HepG2 (cell line): ENCODE measurements around the gene PRR20G. TPM values are rescaled to one million over a fixed set of nuclear protein-coding genes. Genes with fewer than 3 reads are reported as not detected.

Experiments
- ATAC-seq: fragments of 200-7000 bp; cut with Tn5 transposase; 3 replicates; pipeline ENCODE4 v1.9.1; 2020; ENCODE audit warnings: mild to moderate bottlenecking, moderate library complexity
- BruUV-seq: library from RNA; stranded (reverse); fragments of 400-500 nt; replicated peaks from 2 replicates; lab custom pipeline; 2021; lab: Mats Ljungman, UMichigan
- CTCF ChIA-PET: fragments of 300-600 bp; formaldehyde crosslinking; extraction: SDS; loops from one replicate; lab custom pipeline; 2021; ENCODE audit warnings: low total read pairs, inconsistent platforms, low intra/inter-chr PET ratio; lab: Yijun Ruan, JAX
- POLR2A ChIA-PET: fragments of 350-600 bp; sonication (Branson Sonifier 250); formaldehyde crosslinking; loops from one replicate; lab custom pipeline; 2020; ENCODE audit warnings: antibody characterized with exemption, inconsistent platforms; lab: Yijun Ruan, JAX
- DNase-seq: peaks from one replicate; pipeline ENCODE4 v3.0.0-alpha.2; 2015; ENCODE audit warnings: low spot score
- FAIRE-seq: peaks from 3 replicates; lab custom pipeline; 2011; peaks lifted over from hg19 to GRCh38; lab: Jason Lieb, UNC
- H2AFZ ChIP-seq: one replicate; pipeline ENCODE4 v1.6.1; 2011; ENCODE audit warnings: low read length, inconsistent platforms
- H3K27ac ChIP-seq: fragments of 300-600 bp; 3 replicates; pipeline ENCODE4 v1.8.0; 2011; ENCODE audit warnings: mixed run types, mild to moderate bottlenecking, mixed read lengths, low read length, inconsistent platforms; ENCODE audit not compliant: insufficient read depth; ENCODE audit errors: extremely low read length
- H3K27me3 ChIP-seq, 2 experiments: fragments of 200-600 bp in 1 of 2; 2 replicates in 1 of 2; 3 replicates in 1 of 2; pipeline versions ENCODE4 v1.6.0 to v1.8.0; 2011; ENCODE audit warnings: low read length in 2 of 2, mild to moderate bottlenecking in 2 of 2, moderate library complexity in 2 of 2, inconsistent platforms in 1 of 2; ENCODE audit not compliant: insufficient read depth in 2 of 2, control insufficient read depth in 1 of 2
- H3K36me3 ChIP-seq, 2 experiments: fragments of 200-600 bp in 1 of 2; replicated peaks in 1 of 2; 2 replicates in 1 of 2; 3 replicates in 1 of 2; pipeline versions ENCODE4 v1.5.1 to v1.8.0; 2011; ENCODE audit warnings: low read length in 2 of 2, inconsistent platforms in 1 of 2; ENCODE audit not compliant: insufficient read depth in 2 of 2, control insufficient read depth in 1 of 2
- H3K4me1 ChIP-seq: 2 replicates; pipeline ENCODE4 v1.5.1; 2012; ENCODE audit warnings: low read length, inconsistent platforms; ENCODE audit not compliant: insufficient read depth
- H3K4me2 ChIP-seq: 2 replicates; pipeline ENCODE4 v1.6.0; 2011; ENCODE audit warnings: low read depth, low read length, inconsistent platforms
- H3K4me3 ChIP-seq, 3 experiments: fragments of 200-600 bp in 1 of 3; sonication (generic), shearing (Covaris generic) in 1 of 3; replicated peaks in 1 of 3; 2 replicates each; pipeline ENCODE4 v1.5.1; 2011 to 2016; ENCODE audit warnings: low read length in 3 of 3, inconsistent platforms in 2 of 3, low read depth in 2 of 3, mild to moderate bottlenecking in 2 of 3, control low read depth in 1 of 3, mixed read lengths in 1 of 3; ENCODE audit not compliant: insufficient read depth in 1 of 3
- H3K79me2 ChIP-seq: one replicate; pipeline ENCODE4 v1.6.1; 2011; ENCODE audit warnings: low read length, inconsistent platforms; ENCODE audit not compliant: insufficient read depth
- H3K9ac ChIP-seq: 2 replicates; pipeline ENCODE4 v1.6.0; 2011; ENCODE audit warnings: mild to moderate bottlenecking, low read depth, low read length, inconsistent platforms; ENCODE audit not compliant: insufficient read depth
- H3K9me3 ChIP-seq: 2 replicates; pipeline ENCODE4 v1.5.1; 2012; ENCODE audit warnings: mild to moderate bottlenecking, low read length
- H4K20me1 ChIP-seq: 2 replicates; pipeline ENCODE4 v1.6.0; 2011; ENCODE audit warnings: inconsistent platforms, mild to moderate bottlenecking, low read length, moderate library complexity; ENCODE audit not compliant: insufficient read depth
- ATAD3A ChIP-seq: sonication (generic); formaldehyde crosslinking; IDR thresholded peaks from 2 replicates; pipeline ENCODE4 v1.4.0; 2020; ENCODE audit warnings: missing genetic modification reagents
- ATF6 ChIP-seq: sonication (generic); formaldehyde crosslinking; conservative IDR thresholded peaks from 2 replicates; pipeline ENCODE4 v1.4.0; 2020; ENCODE audit warnings: missing genetic modification reagents
- GATA4 ChIP-seq: sonication (generic); IDR thresholded peaks from 2 replicates; pipeline ENCODE4 v1.6.1; 2016; ENCODE audit warnings: antibody characterized with exemption, low read depth, borderline replicate concordance
- U2AF2 ChIP-seq: fragments of 200-400 bp; formaldehyde crosslinking; IDR thresholded peaks from 2 replicates; pipeline ENCODE4 v1.6.1; 2017; ENCODE audit warnings: low read depth, mild to moderate bottlenecking, low read length
- ZNF737 ChIP-seq: sonication (generic); formaldehyde crosslinking; IDR thresholded peaks from 2 replicates; pipeline ENCODE4 v1.5.0; 2020; ENCODE audit warnings: missing genetic modification reagents, mild to moderate bottlenecking, borderline replicate concordance
- ZNF780A ChIP-seq: sonication (generic); formaldehyde crosslinking; IDR thresholded peaks from 2 replicates; pipeline ENCODE4 v1.8.0; 2022; ENCODE audit warnings: mild to moderate bottlenecking, missing genetic modification reagents, moderate library complexity
- WGBS: methylation state at CpG from one replicate; pipeline ENCODE4 v1.1.6; 2017; ENCODE audit warnings: low lambda C conversion rate; 5-methylcytosine and 5-hydroxymethylcytosine counted together
- in situ Hi-C: cut with HindIII; loops from 2 replicates; pipeline ENCODE4 v1.10.0; 2017; ENCODE audit warnings: low pct_unique_long_range_greater_than_20kb; ENCODE audit not compliant: extremely low pct_ligation_motif_present
- intact Hi-C: fragments of 100-400 bp; cut with micrococcal nuclease; formaldehyde crosslinking; loops from one replicate; pipeline ENCODE4 v1.10.0; 2022; ENCODE audit not compliant: unreplicated experiment
- polyA plus RNA-seq, 8 experiments: library from polyadenylated mRNA; depleted of rRNA in 3 of 8; stranded (reverse) in 7 of 8; unstranded in 1 of 8; fragments of >200 nt; fragmentation: Illumina TruSeq in 4 of 8; extraction: Trizol in 4 of 8; gene quantifications; 2 replicates each; pipeline versions ENCODE4 v1.2.1 to v1.2.3, GENCODE V29; 2011 to 2016; ENCODE audit warnings: low read depth in 4 of 8, missing spikeins in 1 of 8, mixed read lengths in 1 of 8; ENCODE audit not compliant: insufficient read depth in 1 of 8
- total RNA-seq, 5 experiments: library from RNA; depleted of rRNA; stranded (reverse); fragments of >200 nt; fragmentation: Illumina TruSeq; extraction: Trizol; gene quantifications; 2 replicates each; pipeline ENCODE4 v1.2.3, GENCODE V29; 2016; ENCODE audit warnings: low read depth in 1 of 5
- TF ChIP-seq, protein P1 (sequence below): sonication (generic); formaldehyde crosslinking; IDR thresholded peaks from 2 replicates; pipeline ENCODE4 v1.4.0; 2020; ENCODE audit warnings: low read depth, mild to moderate bottlenecking, missing genetic modification reagents

The PRR20G gene
- total and polyA plus RNA-seq, 2 of the 13 experiments (the other 11 are each of a cell fraction or from before 2014, with no cell fraction given) = not detected

DNA sequence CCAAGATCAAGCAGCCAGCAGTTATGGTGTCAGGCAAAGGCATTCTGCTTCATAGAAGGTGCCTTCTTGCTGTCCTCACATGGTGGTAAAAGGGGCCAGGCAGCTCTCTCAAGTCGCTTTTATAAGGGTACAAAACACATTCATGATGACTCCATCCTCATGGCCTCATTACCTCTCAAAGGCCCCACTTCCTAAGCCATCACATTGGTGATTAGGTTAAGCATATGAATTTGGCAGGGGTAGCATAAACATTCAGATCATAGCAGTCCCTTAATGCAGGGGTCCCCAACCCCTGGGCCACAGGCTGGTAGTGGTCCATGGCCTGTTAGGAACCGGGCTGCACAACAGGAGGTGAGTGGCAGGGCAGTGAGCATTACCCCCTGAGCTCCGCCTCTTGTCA is 52.1 kb downstream of the PRR20G start:
- Histone ChIP-seq H3K27ac (no peak overlapping the region), H3K9ac (no peak overlapping the region), H2AFZ (no peak overlapping the region), H3K4me1 (no peaks in the 10 kb centered on the region), H3K4me2 (no peak overlapping the region), H3K79me2 (no peaks in the 10 kb centered on the region), H3K9me3 (no peaks in the 10 kb centered on the region), H3K36me3 (no peaks in the 10 kb centered on the region), H3K4me3 (no peak overlapping the region), H4K20me1 (no peaks in the 10 kb centered on the region; the same call in 1 of the 2 replicates), H3K27me3 (no peaks in the 10 kb centered on the region; a peak in 1 of 5 replicates)
- DNase-seq (no peak), ATAC-seq (no peak), FAIRE-seq (no peak)
- TF ChIP-seq ATF6 (CRISPR knock-in tag) (no peak), U2AF2 (no peak), ZNF737 (CRISPR knock-in tag) (no peak), ATAD3A (CRISPR knock-in tag) (no peak), ZNF780A (CRISPR knock-in tag) (no peak), GATA4 (no peak)
- TF ChIP-seq, protein P1, sequence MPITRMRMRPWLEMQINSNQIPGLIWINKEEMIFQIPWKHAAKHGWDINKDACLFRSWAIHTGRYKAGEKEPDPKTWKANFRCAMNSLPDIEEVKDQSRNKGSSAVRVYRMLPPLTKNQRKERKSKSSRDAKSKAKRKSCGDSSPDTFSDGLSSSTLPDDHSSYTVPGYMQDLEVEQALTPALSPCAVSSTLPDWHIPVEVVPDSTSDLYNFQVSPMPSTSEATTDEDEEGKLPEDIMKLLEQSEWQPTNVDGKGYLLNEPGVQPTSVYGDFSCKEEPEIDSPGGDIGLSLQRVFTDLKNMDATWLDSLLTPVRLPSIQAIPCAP (CRISPR knock-in tag) = no peak
- POLR2A ChIA-PET = no interaction called here
- in situ Hi-C loops (no loop called here), intact Hi-C loops (no loop called here)
- CTCF ChIA-PET = no interaction called here
- BruUV-seq = no TSS peak
- WGBS = 30% methylated on average over 2 of the region's 3 CpGs
